RWPE1 (cell line): Measurements from ENCODE around the gene SNX30.

Experiments
- CTCF ChIA-PET: fragments of 350-600 bp; sonication (Branson Sonifier 250); formaldehyde crosslinking; extraction: SDS; loops from one replicate; lab custom pipeline; 2021; lab: Yijun Ruan, JAX
- POLR2A ChIA-PET: fragments of 400-600 bp; formaldehyde crosslinking; extraction: SDS; loops from one replicate; lab custom pipeline; 2020; ENCODE audit warnings: antibody characterized with exemption; ENCODE audit not compliant: low non-redundant PET; lab: Yijun Ruan, JAX
- DNase-seq: peaks from one replicate; pipeline ENCODE4 v3.0.0; 2012; ENCODE audit warnings: low spot score
- H3K27ac ChIP-seq: fragments of 450-650 bp; 2 replicates; pipeline ENCODE4 v1.5.1; 2017
- TF ChIP-seq, protein P1 (sequence below): fragments of 450-650 bp; conservative IDR thresholded peaks from 2 replicates; pipeline ENCODE4 v1.5.1; 2017; ENCODE audit warnings: low read depth, mild to moderate bottlenecking

SNX30 gene

DNA sequence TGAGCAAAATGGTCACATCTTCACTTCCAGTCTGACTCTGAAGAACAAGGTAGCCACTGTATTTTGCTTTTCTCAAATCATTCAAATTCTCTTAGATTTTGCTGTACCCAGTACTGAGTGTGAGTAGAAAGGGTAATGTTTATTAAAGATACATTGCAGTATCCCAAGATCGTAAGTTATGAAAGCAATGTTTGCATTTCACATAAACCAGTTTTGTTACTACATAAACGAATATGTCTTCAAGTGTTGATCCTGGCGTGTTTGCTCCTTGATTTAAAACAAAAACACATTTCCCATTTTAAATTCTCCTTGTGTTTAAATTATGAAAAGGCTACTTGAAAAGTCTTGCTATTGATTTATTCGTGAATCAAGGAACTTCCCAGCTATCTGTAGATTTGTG lies 22.0 kb downstream of the SNX30 start:
- H3K27ac ChIP-seq = no peak overlapping the region
- TF ChIP-seq, protein P1, sequence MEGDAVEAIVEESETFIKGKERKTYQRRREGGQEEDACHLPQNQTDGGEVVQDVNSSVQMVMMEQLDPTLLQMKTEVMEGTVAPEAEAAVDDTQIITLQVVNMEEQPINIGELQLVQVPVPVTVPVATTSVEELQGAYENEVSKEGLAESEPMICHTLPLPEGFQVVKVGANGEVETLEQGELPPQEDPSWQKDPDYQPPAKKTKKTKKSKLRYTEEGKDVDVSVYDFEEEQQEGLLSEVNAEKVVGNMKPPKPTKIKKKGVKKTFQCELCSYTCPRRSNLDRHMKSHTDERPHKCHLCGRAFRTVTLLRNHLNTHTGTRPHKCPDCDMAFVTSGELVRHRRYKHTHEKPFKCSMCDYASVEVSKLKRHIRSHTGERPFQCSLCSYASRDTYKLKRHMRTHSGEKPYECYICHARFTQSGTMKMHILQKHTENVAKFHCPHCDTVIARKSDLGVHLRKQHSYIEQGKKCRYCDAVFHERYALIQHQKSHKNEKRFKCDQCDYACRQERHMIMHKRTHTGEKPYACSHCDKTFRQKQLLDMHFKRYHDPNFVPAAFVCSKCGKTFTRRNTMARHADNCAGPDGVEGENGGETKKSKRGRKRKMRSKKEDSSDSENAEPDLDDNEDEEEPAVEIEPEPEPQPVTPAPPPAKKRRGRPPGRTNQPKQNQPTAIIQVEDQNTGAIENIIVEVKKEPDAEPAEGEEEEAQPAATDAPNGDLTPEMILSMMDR = no peak
- no peak for DNase-seq
- POLR2A ChIA-PET = no interaction called here
- CTCF ChIA-PET = interaction anchor here (0.6 to 0.9 kb wide), 2 partner anchors 17 to 873 kb away, joined by 3 to 4 read pairs; no protein-coding TSS in a partner anchor

DNA sequence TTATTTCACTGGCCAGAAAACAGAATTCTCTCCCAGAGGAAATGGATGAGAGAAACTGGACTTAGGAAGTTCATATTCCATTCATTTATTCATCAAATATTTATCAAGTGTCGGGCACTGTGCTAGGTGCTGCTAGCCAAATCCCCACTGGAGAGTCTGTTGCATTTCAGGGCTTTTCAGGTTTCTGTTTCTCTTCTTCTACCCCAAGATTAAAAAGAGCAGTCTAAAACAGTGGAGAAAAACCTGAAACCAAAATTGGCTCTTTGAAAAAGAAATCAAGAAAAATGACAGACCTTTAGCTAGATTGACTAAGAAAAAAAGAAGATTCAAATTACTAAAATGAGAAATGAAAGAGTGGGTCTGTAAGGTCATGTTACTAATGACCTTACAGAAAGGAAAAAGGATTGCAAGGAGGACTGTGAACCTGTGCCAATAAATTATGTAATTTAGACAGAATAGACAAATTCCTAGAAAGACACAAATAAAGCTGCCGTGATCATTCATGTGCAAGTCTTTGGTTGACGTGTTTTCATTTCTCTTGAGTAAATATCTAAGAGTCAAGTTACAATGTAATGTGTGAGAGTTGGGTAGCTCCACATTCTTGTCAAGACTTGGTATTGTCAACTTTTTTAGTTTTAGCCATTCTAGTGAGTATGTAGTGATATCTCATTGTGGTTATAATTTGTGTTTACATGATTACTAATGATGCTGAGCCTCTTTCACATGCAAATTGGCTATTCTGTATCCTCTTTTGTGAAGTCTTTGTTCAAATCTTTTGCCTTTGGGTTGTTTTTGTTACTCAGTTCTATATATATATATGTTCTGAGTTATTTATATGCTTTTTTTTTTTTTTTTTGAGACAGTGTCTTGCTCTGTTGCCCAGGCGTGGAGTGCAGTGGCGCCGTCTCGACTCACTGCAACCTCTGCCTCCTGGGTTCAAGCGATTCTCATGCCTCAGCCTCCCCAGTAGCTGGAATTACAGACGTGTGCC lies 23.7 kb downstream of the SNX30 start:
- POLR2A ChIA-PET = interaction anchor here (0.7 kb wide), 1 partner anchor 155 kb away, joined by 4 read pairs; no protein-coding TSS in a partner anchor
- no peak overlapping the region for H3K27ac ChIP-seq
- no peak for DNase-seq
- TF ChIP-seq, protein P1 = no peak
- CTCF ChIA-PET = interaction anchor here (0.6 kb wide), 1 partner anchor 7 kb away, joined by 6 read pairs; no protein-coding TSS in a partner anchor

DNA sequence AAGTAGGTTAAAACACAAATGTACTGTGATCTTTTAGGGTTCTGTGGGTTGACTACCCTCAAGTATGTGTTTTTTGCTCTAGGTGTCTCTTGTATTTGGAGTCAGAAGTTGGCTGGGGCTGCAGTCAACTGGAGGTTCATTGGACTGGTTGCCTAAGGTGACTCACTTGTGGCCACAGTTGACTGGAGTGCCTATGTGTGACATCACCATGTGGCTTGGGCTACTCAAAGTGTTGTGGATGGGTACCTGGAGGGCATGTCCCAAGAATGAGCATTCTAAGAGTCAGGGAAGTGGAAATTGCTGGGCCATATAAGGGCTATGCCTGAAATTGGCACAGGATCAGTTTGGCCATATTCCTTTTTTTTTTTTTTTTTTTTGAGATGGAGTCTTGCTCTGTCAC lies 27.4 kb downstream of the SNX30 start:
- TF ChIP-seq, protein P1 = no peak
- H3K27ac ChIP-seq = no peak overlapping the region
- ChIA-PET POLR2A (no interaction called here), CTCF (interaction anchor here (0.6 to 0.7 kb wide), 2 partner anchors 46 to 313 kb away, joined by 3 to 6 read pairs; no protein-coding TSS in a partner anchor)
- no peak for DNase-seq

DNA sequence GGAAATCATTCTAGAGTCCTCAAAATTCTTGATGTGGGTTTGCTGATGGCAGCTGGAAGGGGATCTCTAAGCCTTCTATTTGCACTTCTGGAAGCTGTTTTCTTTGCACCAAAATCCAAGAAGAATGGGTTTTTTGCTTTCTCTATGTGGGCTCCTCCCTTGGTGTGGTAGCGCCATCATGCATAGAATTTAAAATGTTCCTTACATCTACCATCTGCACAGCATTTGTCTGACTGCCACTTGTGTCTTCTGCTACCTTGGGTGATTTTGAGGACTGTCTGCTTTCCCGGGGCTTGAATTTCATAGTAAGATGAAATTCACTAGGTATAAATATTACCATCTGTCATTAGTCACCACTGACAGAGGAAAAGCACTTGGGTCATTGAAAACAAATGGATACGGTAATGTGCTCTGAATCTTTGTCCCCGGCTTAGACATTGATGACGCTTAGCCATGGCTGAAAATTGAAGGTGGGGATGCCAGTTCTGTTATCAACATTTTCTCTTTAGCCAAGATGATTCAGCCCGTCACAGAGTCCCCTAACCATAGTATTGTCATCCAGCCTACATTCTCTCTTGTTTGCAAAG lies 30.0 kb downstream of the SNX30 start:
- CTCF ChIA-PET = no interaction called here
- TF ChIP-seq, protein P1 = no peak
- no peak overlapping the region for H3K27ac ChIP-seq
- POLR2A ChIA-PET = no interaction called here
- no peak for DNase-seq

DNA sequence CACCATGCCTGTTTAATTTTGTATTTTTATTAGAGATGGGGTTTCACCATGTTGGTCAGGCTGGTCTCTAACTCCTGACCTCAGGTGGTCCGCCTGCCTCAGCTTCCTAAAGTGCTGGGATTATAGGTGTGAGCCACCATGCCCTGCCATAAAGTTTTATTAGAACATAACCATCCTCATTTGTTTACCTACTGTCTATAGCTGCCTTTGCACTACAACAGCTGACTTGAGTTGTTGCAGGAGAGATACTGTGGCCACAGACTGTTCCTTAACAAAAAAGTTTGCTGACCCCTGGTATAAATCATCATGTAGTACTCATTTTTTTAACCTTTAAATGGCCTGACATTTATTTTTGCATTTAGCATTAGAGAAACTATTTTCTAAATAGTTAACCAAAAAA lies 31.7 kb downstream of the SNX30 start:
- TF ChIP-seq, protein P1 = no peak
- POLR2A ChIA-PET = no interaction called here
- no peak overlapping the region for H3K27ac ChIP-seq
- no peak for DNase-seq
- CTCF ChIA-PET = no interaction called here

DNA sequence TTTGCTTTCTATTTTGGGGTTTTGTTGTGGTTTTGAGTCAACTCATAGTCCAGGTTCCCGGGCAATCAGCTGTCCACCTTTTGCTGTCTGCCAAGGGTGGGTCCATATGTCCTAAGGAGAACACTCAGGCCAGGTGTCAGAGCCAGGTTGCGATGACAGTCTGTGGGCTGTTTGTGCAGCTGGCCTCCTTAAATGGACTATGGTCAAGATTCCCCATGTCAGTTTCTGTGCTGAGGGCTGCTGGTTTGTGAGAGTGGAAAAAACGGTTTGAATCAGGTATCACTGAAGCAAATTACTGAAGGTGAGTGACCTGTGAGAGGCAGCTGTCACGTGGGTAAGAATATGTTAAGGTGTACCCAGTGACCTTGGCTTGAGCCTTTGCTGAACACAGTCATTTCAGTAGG lies 33.0 kb downstream of the SNX30 start:
- DNase-seq = no peak
- ChIA-PET POLR2A (no interaction called here), CTCF (interaction anchor here (1.1 kb wide), 1 partner anchor 25 kb away, joined by 3 read pairs; no protein-coding TSS in a partner anchor)
- no peak overlapping the region for H3K27ac ChIP-seq
- TF ChIP-seq, protein P1 = no peak
